A549 (cell line): ENCODE results near the gene WDR70. TPM values are rescaled to one million over a fixed set of nuclear protein-coding genes. Genes with fewer than 3 reads are reported as not detected.

Experiments used
- ATAC-seq, 2 experiments: fragments of 200-7000 bp in 1 of 2; fragments of >200 bp in 1 of 2; cut with Nextera tagmentation in 1 of 2; cut with Tn5 transposase in 1 of 2; 3 replicates each; pipeline versions ENCODE4 v1.8.0 to v1.9.1; 2018 to 2020; ENCODE audit warnings: mild to moderate bottlenecking in 1 of 2, moderate library complexity in 1 of 2
- CTCF ChIA-PET: fragments of 300-600 bp; sonication (Branson Sonifier 250); formaldehyde crosslinking; extraction: SDS; loops from one replicate; lab custom pipeline; 2021; ENCODE audit warnings: antibody characterized with exemption, inconsistent platforms; lab: Yijun Ruan, JAX
- POLR2A ChIA-PET: fragments of 350-600 bp; formaldehyde crosslinking; extraction: SDS; loops from one replicate; lab custom pipeline; 2021; ENCODE audit warnings: antibody characterized with exemption, inconsistent platforms; lab: Yijun Ruan, JAX
- DNase-seq, 2 experiments: peaks; one replicate each; pipeline versions ENCODE4 v3.0.0 to v3.0.0-alpha.2; 2011 to 2016; ENCODE audit warnings: low read depth in 1 of 2, low spot score in 1 of 2
- FAIRE-seq: peaks from 2 replicates; lab custom pipeline; 2011; peaks lifted over from hg19 to GRCh38; lab: Jason Lieb, UNC
- H3K27ac ChIP-seq, 2 experiments: fragments of >200 bp; sonication (Bioruptor Twin); formaldehyde crosslinking; 3 replicates each; pipeline ENCODE4 v1.5.1; 2016 to 2017
- H3K4me1 ChIP-seq: fragments of >200 bp; sonication (Bioruptor Twin); formaldehyde crosslinking; 3 replicates; pipeline ENCODE4 v1.6.1; 2016
- H3K4me2 ChIP-seq: fragments of >200 bp; sonication (Bioruptor Twin); formaldehyde crosslinking; 3 replicates; pipeline ENCODE4 v1.6.1; 2016
- H3K4me3 ChIP-seq: fragments of >200 bp; sonication (Bioruptor Twin); formaldehyde crosslinking; 3 replicates; pipeline ENCODE4 v1.5.1; 2016
- H3K9me3 ChIP-seq: fragments of >200 bp; sonication (Bioruptor Twin); formaldehyde crosslinking; 3 replicates; pipeline ENCODE4 v1.6.1; 2016
- CBX2 ChIP-seq: fragments of 200-600 bp; sonication (generic); IDR thresholded peaks from 2 replicates; pipeline ENCODE4 v1.6.1; 2016; ENCODE audit warnings: low read depth, mild to moderate bottlenecking, borderline replicate concordance
- CBX8 ChIP-seq: fragments of 200-600 bp; sonication (generic); IDR thresholded peaks from 2 replicates; pipeline ENCODE4 v1.6.1; 2016
- CHD4 ChIP-seq: fragments of 200-600 bp; sonication (generic); IDR thresholded peaks from 2 replicates; pipeline ENCODE4 v1.6.1; 2016; ENCODE audit warnings: antibody characterized with exemption, mild to moderate bottlenecking, borderline replicate concordance
- EP300 ChIP-seq, 2 experiments: fragments of >200 bp; sonication (Bioruptor Twin); formaldehyde crosslinking; IDR thresholded peaks; 2 replicates in 1 of 2; 3 replicates in 1 of 2; pipeline ENCODE4 v1.6.1; 2016 to 2017
- ESRRA ChIP-seq: fragments of 150-350 bp; IDR thresholded peaks from 2 replicates; pipeline ENCODE4 v1.6.1; 2014; ENCODE audit warnings: mild to moderate bottlenecking, low read length, borderline replicate concordance
- FOSB ChIP-seq: fragments of 250-450 bp; sonication (Bioruptor Pico); IDR thresholded peaks from 2 replicates; pipeline ENCODE4 v1.5.0; 2020; ENCODE audit warnings: mild to moderate bottlenecking, moderate library complexity
- FOSL2 ChIP-seq, 2 experiments: fragments of 450-650 bp in 1 of 2; fragments of >200 bp in 1 of 2; sonication (Bioruptor Twin) in 1 of 2; formaldehyde crosslinking; IDR thresholded peaks; 2 replicates each; pipeline versions ENCODE4 v1.5.0 to v1.6.1; 2016 to 2020; ENCODE audit warnings: mild to moderate bottlenecking in 1 of 2, moderate library complexity in 1 of 2
- FOXS1 ChIP-seq: fragments of 250-450 bp; sonication (Bioruptor Pico); IDR thresholded peaks from 2 replicates; pipeline ENCODE4 v1.5.0; 2020; ENCODE audit warnings: mild to moderate bottlenecking, moderate library complexity
- HDAC2 ChIP-seq: fragments of 200-600 bp; sonication (generic); IDR thresholded peaks from 2 replicates; pipeline ENCODE4 v1.6.1; 2016
- HEYL ChIP-seq: fragments of 250-450 bp; sonication (Bioruptor Pico); IDR thresholded peaks from 2 replicates; pipeline ENCODE4 v1.8.0; 2021; ENCODE audit warnings: mild to moderate bottlenecking, moderate library complexity
- HOXB5 ChIP-seq: fragments of 250-450 bp; sonication (Bioruptor Pico); IDR thresholded peaks from 2 replicates; pipeline ENCODE4 v1.5.0; 2020; ENCODE audit warnings: mild to moderate bottlenecking, moderate library complexity
- JUN ChIP-seq, 2 experiments: fragments of >200 bp; sonication (Bioruptor Twin); formaldehyde crosslinking; IDR thresholded peaks; 2 replicates in 1 of 2; 3 replicates in 1 of 2; pipeline ENCODE4 v1.6.1; 2016 to 2017
- KDM1A ChIP-seq: fragments of 200-600 bp; sonication (generic); IDR thresholded peaks from 2 replicates; pipeline ENCODE4 v1.6.1; 2016; ENCODE audit warnings: low read depth, mild to moderate bottlenecking
- MYC ChIP-seq: IDR thresholded peaks from 2 replicates; pipeline ENCODE4 v1.6.1; 2012; ENCODE audit warnings: mild to moderate bottlenecking, inconsistent platforms, low read length, improper control_type of control experiment, borderline replicate concordance
- NFE2L2 ChIP-seq: fragments of 150-350 bp; conservative IDR thresholded peaks from 2 replicates; pipeline ENCODE4 v1.6.1; 2014; ENCODE audit warnings: low read length
- NR3C1 ChIP-seq: fragments of >200 bp; sonication (Bioruptor Twin); formaldehyde crosslinking; IDR thresholded peaks from 3 replicates; pipeline ENCODE4 v1.6.1; 2017
- POLR2A ChIP-seq: IDR thresholded peaks from 2 replicates; pipeline ENCODE4 v1.6.1; 2012; ENCODE audit warnings: mild to moderate bottlenecking, low read length
- RAD21 ChIP-seq, 2 experiments: fragments of >200 bp in 1 of 2; sonication (Bioruptor Twin) in 1 of 2; formaldehyde crosslinking in 1 of 2; IDR thresholded peaks in 1 of 2; conservative IDR thresholded peaks in 1 of 2; 2 replicates in 1 of 2; 3 replicates in 1 of 2; pipeline ENCODE4 v1.6.1; 2012 to 2018; ENCODE audit warnings: inconsistent platforms in 1 of 2
- RNF2 ChIP-seq: fragments of 200-600 bp; sonication (generic); IDR thresholded peaks from 2 replicates; pipeline ENCODE4 v1.6.1; 2016; ENCODE audit warnings: low read depth, mild to moderate bottlenecking, antibody characterized with exemption, moderate library complexity, borderline replicate concordance
- SMC3 ChIP-seq: fragments of >200 bp; sonication (Bioruptor Twin); formaldehyde crosslinking; IDR thresholded peaks from 3 replicates; pipeline ENCODE4 v1.6.1; 2018; ENCODE audit warnings: inconsistent platforms
- SREBF2 ChIP-seq: fragments of 450-650 bp; IDR thresholded peaks from 2 replicates; pipeline ENCODE4 v1.6.1; 2014; ENCODE audit warnings: mild to moderate bottlenecking, moderate library complexity
- WGBS: methylation state at CpG from one replicate; pipeline ENCODE4 v1.1.6; 2017; ENCODE audit errors: missing lambda C conversion rate; 5-methylcytosine and 5-hydroxymethylcytosine counted together
- polyA plus RNA-seq, 4 experiments: library from polyadenylated mRNA; depleted of rRNA in 3 of 4; stranded (reverse); fragments of >200 nt; fragmentation: RNase III in 1 of 4; extraction: RNeasy Plus Mini Kit Qiagen cat#74134 plus additional on column Dnase treatment in 1 of 4; gene quantifications; 2 replicates in 3 of 4; 3 replicates in 1 of 4; pipeline ENCODE4 v1.2.3, GENCODE V29; 2011 to 2017
- TF ChIP-seq, protein P1 (sequence below): fragments of 450-650 bp; IDR thresholded peaks from 2 replicates; pipeline ENCODE4 v1.6.1; 2014; ENCODE audit warnings: antibody characterized with exemption
- TF ChIP-seq, protein P2 (sequence below): fragments of >200 bp; sonication (Bioruptor Twin); formaldehyde crosslinking; IDR thresholded peaks from 3 replicates; pipeline ENCODE4 v1.5.1; 2016
- TF ChIP-seq, protein P3 (sequence below): IDR thresholded peaks from 2 replicates; pipeline ENCODE4 v1.6.1; 2012; ENCODE audit warnings: low read depth, borderline replicate concordance

WDR70 gene
- polyA plus RNA-seq, 2 of the 4 experiments (the other 2 are of a cell fraction) = 13.8 to 28.8 TPM

DNA sequence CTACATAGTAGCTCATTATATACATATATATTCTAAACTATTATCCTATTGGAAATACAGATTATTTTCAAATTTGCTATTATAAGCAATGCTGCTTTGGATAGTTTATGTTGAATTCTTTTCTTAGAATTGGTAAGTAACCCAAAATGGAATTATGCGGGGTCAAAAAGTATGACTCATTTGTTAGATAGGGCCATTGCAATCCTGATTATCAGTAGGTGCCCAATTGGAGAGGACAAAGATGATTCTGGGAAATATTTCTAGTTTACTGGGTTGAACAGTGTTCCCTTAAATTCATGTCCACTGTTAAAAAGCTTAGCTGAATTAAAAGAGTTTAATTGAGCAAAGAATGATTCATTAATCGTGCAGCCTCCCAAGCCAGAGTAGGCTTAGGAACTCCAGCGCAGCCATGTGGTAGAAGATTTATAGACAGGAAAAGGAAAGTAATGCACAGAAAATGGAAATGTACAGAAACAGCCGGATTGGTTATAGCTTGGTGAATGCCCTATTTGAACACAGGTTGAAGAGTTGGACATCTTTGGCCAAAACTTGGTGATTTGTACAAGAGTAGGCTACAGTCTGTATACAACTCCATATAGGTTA lies 379.0 kb downstream of the WDR70 start:
- no peak for FAIRE-seq
- CTCF ChIA-PET = interaction anchor here (1.0 kb wide), 1 partner anchor 14 kb away, joined by 3 read pairs; no protein-coding TSS in a partner anchor
- Histone ChIP-seq H3K9me3 (0 out of 3 replicates have a peak, but pooled peaks cover 4% of the 10 kb centered on the region), H3K27ac (no peak overlapping the region), H3K4me3 (no peak overlapping the region), H3K4me2 (no peak overlapping the region), H3K4me1 (no peaks in the 10 kb centered on the region)
- TF ChIP-seq FOSL2 (IDR thresholded peaks at IDR 0.05) = no peak
- TF ChIP-seq FOSL2 (CRISPR knock-in tag; IDR thresholded peaks at IDR 0.05) = peak; percentile 36
- TF ChIP-seq NR3C1 = no peak
- TF ChIP-seq, protein P1, sequence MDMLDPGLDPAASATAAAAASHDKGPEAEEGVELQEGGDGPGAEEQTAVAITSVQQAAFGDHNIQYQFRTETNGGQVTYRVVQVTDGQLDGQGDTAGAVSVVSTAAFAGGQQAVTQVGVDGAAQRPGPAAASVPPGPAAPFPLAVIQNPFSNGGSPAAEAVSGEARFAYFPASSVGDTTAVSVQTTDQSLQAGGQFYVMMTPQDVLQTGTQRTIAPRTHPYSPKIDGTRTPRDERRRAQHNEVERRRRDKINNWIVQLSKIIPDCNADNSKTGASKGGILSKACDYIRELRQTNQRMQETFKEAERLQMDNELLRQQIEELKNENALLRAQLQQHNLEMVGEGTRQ = no peak
- ATAC-seq = no peak
- 91% methylated on average over 4 of the region's 4 CpGs for WGBS
- no peak for DNase-seq
- POLR2A ChIA-PET = no interaction called here

DNA sequence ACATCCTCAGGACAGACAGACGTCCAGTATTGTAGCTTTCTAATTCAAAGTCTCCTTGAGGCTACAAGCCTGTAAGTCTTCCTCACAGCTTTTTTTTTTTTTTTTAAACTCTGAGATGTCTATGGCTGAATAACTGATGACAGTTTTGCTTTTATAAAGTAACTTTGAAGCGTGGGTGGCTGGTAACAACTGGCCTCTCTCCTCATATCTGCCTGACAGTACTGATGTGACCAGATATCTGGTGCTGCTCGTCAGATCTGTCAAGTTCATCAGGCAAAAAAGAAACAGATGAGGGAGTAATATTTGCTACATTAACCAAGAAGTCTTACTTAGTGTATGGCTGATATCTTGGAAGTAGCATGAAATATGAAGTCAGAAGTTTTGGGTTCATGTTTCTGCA lies 388.1 kb downstream of the WDR70 start:
- ChIA-PET CTCF (no interaction called here), POLR2A (no interaction called here)
- FAIRE-seq (no peak), ATAC-seq (no peak), DNase-seq (no peak)
- H3K4me3 ChIP-seq = no peak overlapping the region
- H3K4me2 ChIP-seq = no peak overlapping the region
- H3K4me1 ChIP-seq = no peaks in the 10 kb centered on the region
- no peak for TF ChIP-seq HDAC2
- TF ChIP-seq RNF2 = no peak
- no peak for TF ChIP-seq SREBF2
- TF ChIP-seq NFE2L2 = no peak
- no peak for TF ChIP-seq HOXB5 (CRISPR knock-in tag)
- TF ChIP-seq CBX2 = no peak
- TF ChIP-seq RAD21 (conservative IDR thresholded peaks at IDR 0.05 in 1 of 2, IDR thresholded peaks at IDR 0.05 in 1 of 2) = no peak
- no peak for TF ChIP-seq ESRRA
- TF ChIP-seq FOSB (CRISPR knock-in tag) = no peak
- TF ChIP-seq FOXS1 (CRISPR knock-in tag) = no peak
- TF ChIP-seq, protein P2, sequence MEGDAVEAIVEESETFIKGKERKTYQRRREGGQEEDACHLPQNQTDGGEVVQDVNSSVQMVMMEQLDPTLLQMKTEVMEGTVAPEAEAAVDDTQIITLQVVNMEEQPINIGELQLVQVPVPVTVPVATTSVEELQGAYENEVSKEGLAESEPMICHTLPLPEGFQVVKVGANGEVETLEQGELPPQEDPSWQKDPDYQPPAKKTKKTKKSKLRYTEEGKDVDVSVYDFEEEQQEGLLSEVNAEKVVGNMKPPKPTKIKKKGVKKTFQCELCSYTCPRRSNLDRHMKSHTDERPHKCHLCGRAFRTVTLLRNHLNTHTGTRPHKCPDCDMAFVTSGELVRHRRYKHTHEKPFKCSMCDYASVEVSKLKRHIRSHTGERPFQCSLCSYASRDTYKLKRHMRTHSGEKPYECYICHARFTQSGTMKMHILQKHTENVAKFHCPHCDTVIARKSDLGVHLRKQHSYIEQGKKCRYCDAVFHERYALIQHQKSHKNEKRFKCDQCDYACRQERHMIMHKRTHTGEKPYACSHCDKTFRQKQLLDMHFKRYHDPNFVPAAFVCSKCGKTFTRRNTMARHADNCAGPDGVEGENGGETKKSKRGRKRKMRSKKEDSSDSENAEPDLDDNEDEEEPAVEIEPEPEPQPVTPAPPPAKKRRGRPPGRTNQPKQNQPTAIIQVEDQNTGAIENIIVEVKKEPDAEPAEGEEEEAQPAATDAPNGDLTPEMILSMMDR = no peak
- TF ChIP-seq MYC = no peak
- no peak for TF ChIP-seq KDM1A
- TF ChIP-seq JUN (IDR thresholded peaks at IDR 0.05) = no peak
- no peak for TF ChIP-seq HEYL
- TF ChIP-seq CHD4 = no peak
- no peak for TF ChIP-seq EP300 (IDR thresholded peaks at IDR 0.05)
- TF ChIP-seq, protein P3, sequence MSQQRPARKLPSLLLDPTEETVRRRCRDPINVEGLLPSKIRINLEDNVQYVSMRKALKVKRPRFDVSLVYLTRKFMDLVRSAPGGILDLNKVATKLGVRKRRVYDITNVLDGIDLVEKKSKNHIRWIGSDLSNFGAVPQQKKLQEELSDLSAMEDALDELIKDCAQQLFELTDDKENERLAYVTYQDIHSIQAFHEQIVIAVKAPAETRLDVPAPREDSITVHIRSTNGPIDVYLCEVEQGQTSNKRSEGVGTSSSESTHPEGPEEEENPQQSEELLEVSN = no peak
- H3K9me3 ChIP-seq = no peaks in the 10 kb centered on the region
- H3K27ac ChIP-seq = no peak overlapping the region
- WGBS = 13% methylated on average over 3 of the region's 3 CpGs

DNA sequence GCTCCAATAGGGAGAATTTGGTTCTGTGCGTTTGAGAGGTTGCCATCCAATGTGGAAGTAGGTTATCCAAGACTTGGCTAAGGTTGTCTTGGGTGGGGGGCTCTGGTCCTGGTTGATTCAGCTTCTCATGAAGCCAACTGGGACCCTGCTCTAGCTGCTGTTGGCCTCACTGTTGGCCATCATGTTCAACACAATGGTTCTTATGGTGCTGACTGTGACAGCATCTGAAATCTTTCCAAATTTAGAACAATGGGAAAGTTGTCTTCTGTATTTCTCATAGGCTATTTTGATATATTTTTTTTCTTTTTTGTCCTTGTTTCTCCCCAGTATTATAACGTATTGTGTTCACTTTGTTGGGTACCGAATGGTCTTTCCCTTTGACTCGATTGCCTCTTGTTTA lies 388.8 kb downstream of the WDR70 start:
- no peaks in the 10 kb centered on the region for H3K4me1 ChIP-seq
- WGBS = 27% methylated on average over 4 of the region's 4 CpGs
- POLR2A ChIA-PET = no interaction called here
- no peak for FAIRE-seq
- no peak for DNase-seq
- CTCF ChIA-PET = no interaction called here
- no peak overlapping the region for H3K27ac ChIP-seq
- no peak overlapping the region for H3K4me2 ChIP-seq
- TF ChIP-seq POLR2A = no peak
- TF ChIP-seq CBX2 = no peak
- TF ChIP-seq SMC3 = no peak
- no peak for TF ChIP-seq NR3C1
- no peak for TF ChIP-seq NFE2L2
- no peak for TF ChIP-seq CBX8
- no peak overlapping the region for H3K4me3 ChIP-seq
- ATAC-seq = no peak
- no peaks in the 10 kb centered on the region for H3K9me3 ChIP-seq
